ENCODE results near the gene ELOVL7. TPM values are rescaled to one million over a fixed set of nuclear protein-coding genes. Genes with fewer than 3 reads are reported as not detected.
"Not testable (repeated sequence)": the region's sequence is repeated elsewhere in the genome, so short reads cannot be mapped to it uniquely, and the experiment has no call there.

The ELOVL7 gene
- total RNA-seq (2014; rRNA removed; shearing (Covaris generic)): 7.1 and 8.0 TPM in 2 replicates

GRCh38 chr5:60843936-60844905 lies at the start of gene ELOVL7:
ELOVL7 (minus strand) TSS chr5:60844269; CDS start chr5:60787397, 56,872 bp downstream.
- peak; percentile 49 for DNase-seq (ENCODE audit: low read depth)

DNA sequence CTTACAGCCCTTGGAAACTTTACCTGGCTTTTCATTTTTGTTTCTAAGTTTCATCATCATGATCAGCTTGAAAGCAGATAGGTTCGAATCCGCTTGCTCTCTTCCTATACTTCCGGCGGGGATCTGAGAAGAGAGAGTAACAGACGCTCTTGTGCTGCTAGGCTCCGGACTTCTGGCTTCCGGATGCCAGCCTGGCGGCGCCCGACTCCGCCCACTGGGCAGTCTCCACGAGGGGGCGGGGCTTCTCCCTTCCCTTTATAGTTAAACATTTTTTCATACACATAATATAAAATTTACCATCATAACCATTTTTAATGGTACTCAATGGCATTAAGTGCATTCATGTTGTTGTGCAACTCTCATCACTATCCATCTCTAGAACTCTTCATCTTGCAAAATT lies 49.5 kb upstream of the ELOVL7 start:
- no peak for DNase-seq (ENCODE audit: low read depth)

DNA sequence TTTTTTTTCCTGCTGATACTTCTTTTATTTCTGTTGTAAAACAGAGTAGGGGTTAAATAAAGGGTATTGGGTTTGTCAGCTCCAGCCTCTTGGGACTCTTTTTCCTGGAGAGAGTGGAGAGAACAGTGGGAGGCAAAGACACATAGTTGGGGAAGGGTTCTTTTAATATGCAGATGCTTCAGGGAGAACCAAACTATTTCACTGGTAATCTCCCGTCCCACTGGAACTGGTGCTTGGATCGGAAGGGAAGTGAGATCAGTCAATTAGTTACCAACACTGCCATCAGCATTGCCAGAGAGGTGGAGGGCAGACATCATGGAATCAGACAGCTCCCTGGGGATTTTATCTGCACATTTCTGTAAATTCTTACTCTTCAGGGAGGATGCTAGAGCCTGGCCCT lies 47.6 kb upstream of the ELOVL7 start:
- no peak for DNase-seq (ENCODE audit: low read depth)

DNA sequence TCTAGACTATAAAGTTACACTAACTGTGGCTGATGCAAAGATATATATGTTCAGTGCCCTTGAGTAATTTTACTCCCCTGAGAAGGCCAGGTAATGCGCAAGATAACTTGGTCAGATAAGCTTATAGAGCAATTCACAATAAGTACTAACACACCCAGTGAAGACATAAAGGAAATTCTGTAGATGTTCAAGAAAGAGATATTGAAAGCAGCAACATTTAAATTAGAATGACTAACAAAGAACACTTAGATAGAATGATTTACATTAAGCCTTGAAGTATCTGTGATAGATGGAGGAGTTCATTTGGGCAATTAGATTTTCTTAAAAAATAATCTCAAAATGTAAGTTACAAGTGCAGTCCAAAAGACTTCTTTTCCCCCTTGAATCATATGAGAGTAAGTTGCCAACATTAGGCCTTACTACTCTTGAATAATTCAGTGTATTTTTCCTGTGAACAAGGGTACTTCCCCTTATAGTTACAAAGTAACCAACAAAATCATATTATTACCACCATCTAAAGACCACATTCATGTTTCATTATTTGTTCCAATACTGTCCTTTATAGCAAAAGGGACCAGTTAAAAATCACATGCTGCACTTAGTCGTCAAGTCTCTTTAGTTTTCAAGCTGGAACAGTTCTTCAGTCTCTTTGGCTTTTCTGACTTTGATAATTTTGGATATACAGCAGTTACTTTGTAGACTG lies 44.4 kb upstream of the ELOVL7 start:
- no peak for DNase-seq (ENCODE audit: low read depth)

DNA sequence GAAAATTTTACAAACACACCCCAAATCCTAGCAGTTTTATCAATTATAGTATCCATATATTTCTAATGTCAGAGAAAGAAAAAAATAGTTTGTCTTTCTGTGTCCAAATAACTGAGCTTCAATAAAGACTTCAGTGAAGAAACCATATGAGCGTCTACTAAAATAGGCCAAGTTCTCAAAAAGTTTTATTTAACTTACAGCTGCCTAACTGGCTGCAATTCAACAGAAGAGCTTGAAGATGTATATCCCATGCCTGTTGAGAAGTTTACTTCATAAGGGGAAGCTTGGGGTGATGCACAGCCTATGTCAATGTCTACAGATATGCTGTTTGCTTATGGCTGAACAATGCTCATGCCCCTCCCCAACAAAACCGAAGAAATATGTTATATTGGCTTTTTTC lies 43.7 kb upstream of the ELOVL7 start:
- DNase-seq (ENCODE audit: low read depth): no peak

DNA sequence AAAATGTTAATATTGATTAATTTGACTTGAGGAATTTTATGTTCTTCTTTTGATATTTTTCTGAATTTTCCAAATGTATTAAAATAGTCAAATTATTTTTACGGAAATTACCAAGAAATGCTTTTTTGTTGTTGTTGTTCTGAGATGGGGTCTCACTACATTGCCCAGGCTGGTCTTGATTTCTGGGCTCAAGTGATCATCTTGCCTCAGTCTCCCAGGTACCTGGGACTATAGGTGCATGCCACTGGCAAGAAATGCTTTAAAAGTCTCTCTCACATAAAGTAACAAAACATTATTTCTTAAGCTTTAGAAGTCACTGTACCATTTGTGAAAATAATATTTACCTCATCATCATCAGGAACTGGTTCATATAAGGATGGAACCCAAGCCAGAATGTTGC lies 43.0 kb upstream of the ELOVL7 start:
- no peak for DNase-seq (ENCODE audit: low read depth)

DNA sequence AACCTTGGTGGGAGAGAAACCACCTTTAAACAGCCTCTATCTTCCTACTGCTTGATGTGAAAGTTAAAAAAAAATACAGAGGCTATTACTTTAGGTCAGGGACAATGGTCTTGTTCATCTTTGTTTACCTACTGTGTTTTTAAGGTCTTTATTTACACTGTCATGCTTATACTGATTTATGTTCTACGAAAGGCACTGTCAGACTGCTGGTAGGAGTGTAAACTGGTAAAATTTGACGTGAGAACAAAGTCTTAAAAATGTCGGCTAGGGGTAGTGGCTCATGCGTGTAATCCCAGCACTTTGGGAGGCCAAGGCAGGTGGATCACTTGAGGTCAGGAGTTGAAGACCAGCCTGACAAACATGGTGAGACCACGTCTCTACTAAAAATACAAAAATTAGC lies 42.1 kb upstream of the ELOVL7 start:
- DNase-seq (ENCODE audit: low read depth): no peak

DNA sequence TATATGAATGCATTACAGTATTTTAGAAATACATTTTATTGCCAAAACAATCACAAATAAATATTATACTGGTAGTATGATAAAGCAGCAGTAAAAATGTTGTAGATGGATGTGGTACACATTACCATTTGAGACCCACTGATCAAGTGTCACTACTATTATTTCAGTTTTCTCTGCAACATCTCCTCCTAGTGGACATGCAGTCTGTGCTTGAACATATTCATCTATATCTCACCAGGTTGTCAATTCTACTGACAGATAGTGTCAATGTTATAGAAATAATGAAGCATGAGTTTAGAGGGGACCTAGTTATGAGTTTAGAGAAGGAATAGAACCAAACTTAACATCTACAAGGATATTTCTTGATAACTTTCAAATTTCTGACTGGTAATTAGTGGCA lies 39.2 kb upstream of the ELOVL7 start:
- DNase-seq (ENCODE audit: low read depth): peak; percentile 17

DNA sequence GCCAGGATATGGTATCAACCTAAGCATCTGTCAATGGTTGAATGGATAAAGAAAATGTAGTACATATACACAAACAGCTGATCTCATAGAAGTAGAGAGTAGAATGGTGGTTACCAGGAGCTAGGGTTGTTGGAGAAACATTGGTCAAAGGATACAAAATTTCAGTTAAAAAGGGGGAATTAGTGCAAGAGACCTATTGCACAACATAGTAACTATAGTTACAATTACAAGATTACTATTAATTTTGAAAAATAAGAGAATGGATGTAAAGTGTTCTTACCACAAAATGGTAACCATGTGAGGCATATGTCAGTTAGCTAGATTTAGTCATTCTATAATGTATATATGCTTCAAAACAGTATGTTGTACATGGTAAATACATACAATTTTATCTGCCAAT lies 28.8 kb upstream of the ELOVL7 start:
- no peak for DNase-seq (ENCODE audit: low read depth)

- no peak for DNase-seq (ENCODE audit: low read depth)
Observed at GRCh38 chr5:60870857-60871256, 26.8 kb upstream of the ELOVL7 start.

GRCh38 chr5:60860572-60860971 lies 16.5 kb upstream of the ELOVL7 start:
- DNase-seq (ENCODE audit: low read depth): not testable (repeated sequence)

GRCh38 chr5:60856066-60856465 lies 12.0 kb upstream of the ELOVL7 start:
- no peak for DNase-seq (ENCODE audit: low read depth)

DNA sequence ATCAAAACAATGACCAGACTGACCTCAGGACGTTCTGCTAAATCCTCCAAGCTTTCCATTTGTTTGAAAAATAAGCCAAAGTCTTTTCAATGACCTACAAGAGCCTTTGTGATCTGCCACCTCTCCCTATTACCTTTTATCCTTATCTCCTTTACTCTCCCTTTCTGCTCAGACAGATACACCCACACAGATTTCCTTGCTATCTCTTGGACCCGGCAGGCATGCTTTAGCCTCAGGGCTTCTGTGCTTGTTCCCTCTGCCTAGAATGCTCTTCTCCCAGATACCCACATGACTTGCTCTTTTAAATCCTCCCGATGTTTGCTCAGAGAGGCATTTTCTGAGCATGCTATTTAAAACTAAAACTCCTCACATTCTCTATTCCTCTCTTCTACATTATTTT lies 8.9 kb upstream of the ELOVL7 start:
- DNase-seq (ENCODE audit: low read depth): peak; percentile 10

- DNase-seq (ENCODE audit: low read depth): no peak
Observed at GRCh38 chr5:60852317-60852716, 8.2 kb upstream of the ELOVL7 start.

- peak; percentile 9 for DNase-seq (ENCODE audit: low read depth)
Observed at GRCh38 chr5:60851626-60852025, 7.6 kb upstream of the ELOVL7 start.

DNA sequence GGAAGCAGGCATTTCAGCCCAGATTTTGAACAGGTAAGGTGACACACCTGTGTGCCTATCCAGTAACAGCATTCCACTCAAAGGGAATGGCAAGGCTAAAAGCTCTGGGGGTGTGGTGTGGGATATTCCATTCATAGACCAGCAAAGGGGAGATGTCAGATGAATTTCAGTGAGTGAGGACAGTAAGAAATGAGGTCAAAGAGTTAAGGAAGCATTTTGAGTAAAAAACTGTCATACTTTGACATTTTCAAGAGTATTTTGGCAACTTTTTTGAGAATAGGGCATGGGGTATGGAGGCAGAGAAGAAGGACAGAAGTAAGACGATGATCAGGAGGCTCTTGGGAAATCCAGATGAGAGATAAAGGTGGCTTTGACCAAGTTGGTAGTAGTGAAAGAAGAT lies 2.2 kb upstream of the ELOVL7 start:
- no peak for DNase-seq (ENCODE audit: low read depth)

- DNase-seq (ENCODE audit: low read depth): peak; percentile 41
Observed at GRCh38 chr5:60843386-60843935, 608 bp downstream of the ELOVL7 start.

DNA sequence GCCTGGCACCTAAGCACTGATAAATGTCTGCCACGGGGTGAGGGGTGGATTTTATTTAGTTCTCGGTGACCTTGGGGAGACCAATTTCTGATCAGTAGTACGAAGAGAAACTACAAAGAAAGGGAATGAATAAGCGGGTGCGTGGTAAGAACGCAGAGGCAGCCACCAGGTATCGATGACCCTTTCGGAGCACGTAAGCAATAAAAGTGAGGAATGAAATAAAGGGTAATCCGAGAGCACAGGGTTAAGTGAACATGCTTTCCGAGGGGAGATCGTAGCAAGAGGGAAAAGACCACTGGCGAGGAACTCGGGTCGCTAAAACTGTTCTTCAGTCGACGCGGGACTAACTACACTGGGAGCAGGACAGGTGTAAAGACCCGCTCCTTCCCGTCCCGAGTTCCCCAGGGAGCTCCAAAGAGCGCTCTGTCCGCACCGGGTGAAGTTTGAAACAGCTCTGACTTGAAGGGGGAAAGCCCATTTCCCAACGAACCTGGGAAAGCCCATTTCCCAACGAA lies 1.1 kb downstream of the ELOVL7 start:
- no peak for DNase-seq (ENCODE audit: low read depth)

GRCh38 chr5:60841361-60841760 lies 2.7 kb downstream of the ELOVL7 start:
- no peak for DNase-seq (ENCODE audit: low read depth)

DNA sequence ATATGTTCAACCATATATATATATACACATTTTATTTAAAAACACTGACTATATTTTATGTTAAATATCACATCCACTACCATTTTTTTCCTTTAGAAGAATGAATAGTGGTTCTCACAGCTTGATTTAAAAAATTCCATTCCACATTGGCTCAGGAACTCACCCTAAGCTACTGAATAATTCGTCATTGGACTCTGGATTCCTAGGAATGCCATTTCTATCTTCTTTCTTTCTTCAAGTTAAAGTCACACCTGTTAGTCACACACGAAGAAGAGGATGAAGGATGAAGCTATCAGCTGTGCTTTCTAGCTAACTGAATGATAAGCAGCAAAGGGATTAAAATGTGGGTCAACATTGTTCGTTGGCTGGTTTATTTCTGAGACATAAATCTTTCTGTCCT lies 7.9 kb downstream of the ELOVL7 start:
- DNase-seq (ENCODE audit: low read depth): no peak

- DNase-seq (ENCODE audit: low read depth): peak; percentile 20
Observed at GRCh38 chr5:60835554-60835953, 8.5 kb downstream of the ELOVL7 start.

GRCh38 chr5:60833520-60833919 lies 10.5 kb downstream of the ELOVL7 start:
- no peak for DNase-seq (ENCODE audit: low read depth)

Measured in M059J (cell line).